Endometrial microvascular endothelial cells (primary cell): ENCODE measurements around the gene ENAM. TPM values are rescaled to one million over a fixed set of nuclear protein-coding genes. Genes with fewer than 3 reads are reported as not detected.
"Not testable (repeated sequence)": the region's sequence is repeated elsewhere in the genome, so short reads cannot be mapped to it uniquely, and the experiment has no call there.

Experiments
- in situ Hi-C: cut with HindIII; loops from 2 replicates; pipeline ENCODE4 v1.10.0; 2017; ENCODE audit warnings: low sequenced_read_pairs, low pct_unique_long_range_greater_than_20kb; ENCODE audit errors: inconsistent ontology term
- total RNA-seq: library from RNA; depleted of rRNA; stranded (reverse); fragments of >200 nt; gene quantifications from one replicate; pipeline ENCODE4 v1.2.3, GENCODE V29; 2015; ENCODE audit errors: inconsistent ontology term

ENAM gene
- total RNA-seq, 1 donor from 2014 or later: not detected

DNA sequence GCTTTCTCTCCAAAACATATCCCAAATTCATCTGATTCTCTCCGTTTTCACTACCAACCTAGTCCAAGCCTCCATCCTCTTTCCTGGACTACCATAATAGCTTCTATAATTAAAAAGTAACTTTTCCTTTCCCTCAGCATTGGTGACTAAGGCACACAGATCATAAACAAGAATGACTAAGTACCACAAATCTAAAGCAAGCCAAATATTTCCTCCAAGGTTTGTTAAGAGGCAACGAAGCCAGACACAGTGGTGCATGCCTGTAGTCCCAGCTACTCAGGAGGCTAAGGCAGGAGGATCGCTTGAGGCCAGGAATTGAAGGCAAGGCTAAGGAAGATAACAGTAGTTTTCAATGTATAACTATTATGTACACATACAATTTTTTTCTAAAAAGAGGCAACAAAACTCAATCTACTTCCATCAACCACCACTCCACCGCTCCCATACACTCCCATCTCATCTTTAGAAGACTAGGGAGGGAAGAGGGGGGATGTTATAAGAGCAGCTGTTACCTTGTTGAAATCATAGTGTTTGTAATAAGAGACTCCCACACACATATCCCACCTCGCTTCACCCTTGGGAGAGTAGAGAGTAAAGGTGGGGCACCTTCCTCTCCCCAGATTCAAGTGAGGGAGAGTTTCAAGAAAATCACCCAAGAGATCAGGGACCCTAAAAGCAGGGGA is 41.9 kb downstream of the ENAM start:
- in situ Hi-C loops: no loop called here

DNA sequence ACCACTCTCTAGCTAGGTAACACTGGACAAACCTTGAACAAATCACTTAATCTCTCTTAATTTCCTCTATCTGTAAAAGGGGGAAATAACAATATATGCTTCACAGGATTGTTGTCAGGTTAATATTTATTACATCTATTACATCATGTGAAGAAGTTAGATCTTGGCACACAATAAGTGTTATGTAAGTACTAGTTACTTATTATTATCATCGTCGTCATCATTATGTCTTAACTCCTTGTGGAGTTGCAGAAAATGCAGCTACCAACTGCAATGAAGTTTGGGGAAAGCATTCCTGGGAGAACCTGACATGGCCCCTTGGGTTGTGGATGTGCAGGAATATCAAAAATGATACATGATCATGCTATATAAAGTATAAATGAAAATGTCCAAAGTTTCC is 42.5 kb downstream of the ENAM start:
- in situ Hi-C loops: no loop called here

DNA sequence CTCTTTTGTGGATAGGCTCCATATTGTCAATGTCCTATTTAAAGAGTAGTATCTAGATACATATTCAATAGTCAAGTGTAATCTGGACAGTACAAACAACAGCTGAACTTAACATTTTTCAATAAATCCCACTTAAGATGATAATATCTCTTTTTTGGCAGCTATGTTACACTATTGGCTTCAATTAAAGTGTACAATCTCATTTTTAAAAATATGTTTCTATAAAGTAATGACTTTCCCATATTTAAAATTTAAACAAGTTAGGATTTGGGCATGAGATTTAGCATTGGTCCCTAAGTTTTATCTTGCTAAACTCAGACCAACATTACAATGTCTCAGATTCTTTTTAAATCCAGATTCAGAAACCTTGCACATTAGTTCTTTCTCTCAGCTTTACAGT is 45.6 kb downstream of the ENAM start:
- in situ Hi-C loops: no loop called here

DNA sequence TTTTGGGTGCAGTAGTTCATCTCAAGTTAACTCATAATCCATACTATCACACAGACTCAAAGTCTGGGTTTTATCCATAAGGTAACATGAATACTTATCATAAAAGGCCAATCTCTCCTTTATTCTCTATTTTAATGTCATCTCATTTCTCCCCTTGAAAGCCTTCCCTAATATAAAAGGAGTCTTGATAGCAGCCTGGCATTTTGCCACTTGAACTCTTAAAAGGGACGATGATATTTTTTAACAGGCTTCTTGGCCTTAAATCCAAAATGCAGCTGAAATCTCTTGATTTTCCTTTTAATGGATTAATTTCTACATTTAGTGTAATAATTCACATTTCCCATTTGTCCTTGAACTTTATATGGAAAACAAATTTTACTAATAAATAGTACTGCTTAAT is 46.2 kb downstream of the ENAM start:
- in situ Hi-C loops: no loop called here

DNA sequence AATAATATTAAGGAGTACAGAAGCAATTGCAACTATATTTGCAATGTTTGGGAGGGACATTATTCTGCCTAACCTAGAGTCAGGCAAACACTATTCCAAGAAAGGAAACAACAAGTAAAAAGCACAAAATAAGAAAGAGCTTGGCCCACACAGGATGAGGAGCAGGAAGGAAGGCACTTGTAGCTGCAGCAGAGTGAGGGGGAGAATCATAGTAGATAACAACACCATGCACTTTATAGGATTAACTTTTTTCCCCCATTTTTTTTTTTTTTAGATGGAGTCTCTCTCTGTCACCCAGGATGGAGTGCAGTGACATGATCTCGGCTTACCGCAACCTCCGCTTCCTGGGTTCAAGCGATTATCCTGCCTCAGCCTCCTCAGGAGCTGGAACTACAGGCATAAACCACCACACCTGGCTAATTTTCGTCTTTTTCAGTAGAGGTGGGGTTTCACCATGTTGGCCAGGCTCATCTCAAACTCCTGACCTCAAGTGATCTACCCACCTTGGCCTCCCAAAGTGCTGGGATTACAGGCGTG is 48.1 kb downstream of the ENAM start:
- in situ Hi-C loops: no loop called here

DNA sequence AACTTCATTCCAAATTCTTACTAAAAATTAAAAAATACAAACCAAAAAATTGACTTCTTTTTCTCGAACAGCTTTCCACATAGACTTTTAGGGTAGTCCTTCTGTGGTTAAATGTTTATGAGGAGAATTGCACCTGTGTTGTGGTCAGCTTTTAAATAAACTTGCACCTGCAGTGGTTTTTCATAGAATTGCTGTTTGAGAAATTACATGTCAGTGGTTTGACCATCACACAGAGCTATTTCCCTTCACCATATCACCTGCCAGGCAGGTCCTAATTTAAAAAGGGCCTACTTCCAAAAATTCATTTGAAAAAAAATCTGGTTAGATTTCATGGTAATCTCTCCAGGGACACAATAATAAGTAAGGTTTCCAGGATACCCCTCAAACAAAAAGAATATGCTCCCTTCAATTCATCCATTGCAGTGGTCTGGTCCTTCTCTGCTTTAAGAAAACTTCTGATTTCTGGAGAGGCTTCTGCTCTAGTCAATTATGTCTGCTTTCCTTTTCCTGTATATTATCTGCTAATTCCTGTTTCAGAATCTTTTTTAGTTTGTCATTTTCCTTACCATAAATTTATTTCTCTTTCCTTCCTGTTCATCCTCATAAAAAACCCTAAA is 49.9 kb downstream of the ENAM start:
- in situ Hi-C loops: no loop called here

DNA sequence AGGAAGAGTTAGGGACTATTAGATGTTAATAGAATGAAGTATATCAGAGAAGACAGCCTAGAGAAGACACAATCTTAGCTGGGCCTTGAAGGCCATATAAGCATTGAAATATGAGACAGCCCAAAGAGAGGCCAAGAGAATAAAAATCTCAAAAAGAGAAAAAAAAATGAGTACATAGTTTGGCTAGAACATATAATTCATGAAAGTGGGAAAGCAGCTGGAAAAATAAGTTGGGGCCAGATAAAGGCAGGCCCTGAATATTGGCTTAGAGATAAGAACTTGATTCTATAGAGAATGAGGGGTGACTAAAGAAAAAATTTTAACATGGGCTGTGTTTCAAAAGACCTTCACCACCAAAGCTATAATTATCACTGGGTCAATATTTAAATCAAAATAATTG is 52.4 kb downstream of the ENAM start:
- in situ Hi-C loops: no loop called here

DNA sequence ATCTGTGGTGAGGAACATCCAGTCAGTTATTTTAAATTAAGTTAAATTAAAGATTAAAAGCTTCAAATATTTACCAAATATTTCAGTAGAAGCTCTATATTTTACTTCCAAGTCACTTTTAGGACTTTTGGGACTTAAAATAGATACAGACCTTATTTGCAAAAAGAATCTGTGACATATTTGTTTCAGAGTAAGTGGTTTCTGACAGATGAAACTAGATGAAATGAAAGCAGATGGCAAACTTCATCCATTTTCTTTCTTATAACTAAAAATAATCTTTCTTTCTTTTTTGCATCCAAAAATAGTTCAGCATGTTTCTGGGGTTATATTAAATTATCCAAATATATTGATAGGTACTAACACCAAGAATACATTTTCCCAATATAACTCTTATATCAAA is 53.2 kb downstream of the ENAM start:
- in situ Hi-C loops: no loop called here

DNA sequence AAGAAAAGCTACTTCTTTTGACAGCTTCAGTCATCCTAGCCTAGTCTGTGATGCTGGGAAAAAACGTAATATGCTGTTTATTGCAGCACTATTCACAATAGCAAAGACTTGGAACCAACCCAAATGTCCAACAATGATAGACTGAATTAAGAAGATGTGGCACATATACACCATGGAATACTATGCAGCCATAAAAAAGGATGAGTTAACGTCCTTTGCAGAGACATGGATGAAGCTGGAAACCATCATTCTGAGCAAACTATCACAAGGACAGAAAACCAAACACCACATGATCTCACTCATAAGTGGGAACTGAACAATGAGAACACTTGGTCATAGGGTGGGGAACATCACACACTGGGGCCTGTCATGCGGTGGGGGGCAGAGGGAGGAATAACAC is 53.6 kb downstream of the ENAM start:
- in situ Hi-C loops: not testable (repeated sequence)

DNA sequence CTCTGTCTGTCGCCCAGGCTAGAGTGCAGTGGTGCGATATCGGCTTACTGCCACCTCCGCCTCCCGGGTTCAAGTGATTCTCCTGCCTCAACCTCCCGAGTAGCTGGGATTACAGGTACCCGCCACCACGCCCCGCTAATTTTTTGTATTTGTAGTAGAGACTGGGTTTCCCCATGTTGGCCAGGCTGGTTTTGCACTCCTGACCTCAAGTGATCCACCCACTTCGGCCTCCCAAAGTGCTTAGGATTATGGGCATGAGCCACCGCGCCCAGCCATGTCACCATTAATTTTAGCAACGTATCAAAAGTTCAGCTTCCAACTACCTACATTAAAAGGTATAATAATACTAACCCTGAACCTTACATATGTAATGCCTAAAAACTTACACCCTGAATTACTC is 58.8 kb downstream of the ENAM start:
- in situ Hi-C loops: no loop called here

DNA sequence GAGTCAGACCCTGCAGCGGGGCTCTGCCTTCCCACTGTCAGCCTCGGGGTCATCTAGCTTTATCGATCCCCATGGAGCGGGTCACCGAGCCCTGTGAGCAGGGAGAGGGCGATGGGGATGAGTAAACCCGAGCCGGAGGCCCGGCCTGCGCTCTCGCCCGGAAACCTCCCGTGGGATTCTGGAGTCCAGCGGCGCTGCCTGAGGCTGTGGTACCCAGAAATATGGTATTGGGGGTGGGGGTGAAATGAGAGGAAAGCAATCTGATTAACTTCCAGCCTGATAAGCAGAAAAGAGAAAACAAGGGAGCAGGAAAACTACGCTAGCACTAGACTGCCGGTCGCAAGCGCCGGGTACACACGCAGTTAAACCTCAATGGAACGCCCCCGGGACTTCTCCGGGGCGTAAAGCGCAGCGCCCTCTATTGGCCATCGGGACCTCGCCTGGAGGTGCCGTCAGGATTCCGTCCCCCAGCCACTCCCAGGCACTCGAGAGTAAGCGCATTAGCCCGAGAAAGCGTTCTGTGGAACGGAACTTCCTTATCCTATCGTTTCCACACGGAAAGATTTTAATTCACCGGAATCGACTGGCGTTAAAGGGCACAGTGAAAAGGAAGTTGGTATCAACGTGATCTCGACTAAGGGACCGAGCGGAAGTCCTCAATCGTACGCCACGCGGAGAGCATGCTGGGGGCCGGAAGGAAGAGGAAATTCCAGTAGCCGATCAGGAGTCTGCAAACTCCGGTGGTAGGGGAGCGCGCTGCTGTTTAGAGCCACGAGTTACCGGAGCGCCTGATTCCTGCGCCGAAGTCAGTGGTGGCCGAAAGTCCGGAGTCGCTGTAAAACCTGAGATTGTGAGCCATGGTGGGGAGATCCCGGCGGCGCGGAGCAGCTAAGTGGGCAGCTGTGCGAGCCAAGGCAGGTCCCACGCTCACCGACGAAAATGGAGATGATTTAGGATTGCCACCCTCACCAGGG is 59.6 kb downstream of the ENAM start, which contains the start of gene UTP3:
Gene UTP3, plus strand, starts transcription at position 712 of the 974 bp plus-strand sequence. Its CDS starts 146 bp downstream, at position 858.
- in situ Hi-C loops: no loop called here

DNA sequence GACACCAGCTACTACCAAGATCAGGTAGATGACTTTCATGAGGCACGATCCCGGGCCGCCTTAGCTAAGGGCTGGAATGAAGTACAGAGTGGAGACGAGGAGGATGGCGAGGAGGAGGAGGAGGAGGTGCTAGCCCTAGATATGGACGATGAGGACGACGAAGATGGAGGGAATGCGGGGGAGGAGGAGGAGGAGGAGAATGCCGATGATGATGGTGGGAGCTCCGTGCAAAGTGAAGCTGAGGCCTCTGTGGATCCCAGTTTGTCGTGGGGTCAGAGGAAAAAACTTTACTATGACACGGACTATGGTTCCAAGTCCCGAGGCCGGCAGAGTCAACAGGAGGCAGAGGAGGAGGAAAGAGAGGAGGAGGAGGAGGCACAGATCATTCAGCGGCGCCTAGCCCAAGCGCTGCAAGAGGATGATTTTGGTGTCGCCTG is 60.3 kb downstream of the ENAM start:
- in situ Hi-C loops: no loop called here

DNA sequence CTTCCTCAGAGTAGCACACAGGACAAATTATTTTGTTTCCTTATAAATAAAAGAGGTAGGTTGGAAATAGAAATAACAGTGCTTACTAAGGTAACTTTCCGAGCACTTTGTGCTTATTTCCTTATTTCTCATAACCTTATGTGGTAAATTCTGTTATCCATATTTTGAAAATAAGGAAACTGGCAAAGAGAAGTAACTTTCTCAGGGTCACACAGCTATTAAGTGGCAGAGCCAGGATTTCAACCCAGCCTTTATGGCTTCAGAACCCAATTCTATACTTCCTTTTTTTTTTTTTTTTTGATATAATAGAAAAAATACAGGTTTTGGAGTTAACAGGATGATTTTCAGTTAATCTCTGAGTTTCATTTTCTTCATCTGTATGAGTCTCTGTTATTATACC is 63.1 kb downstream of the ENAM start:
- in situ Hi-C loops: no loop called here

DNA sequence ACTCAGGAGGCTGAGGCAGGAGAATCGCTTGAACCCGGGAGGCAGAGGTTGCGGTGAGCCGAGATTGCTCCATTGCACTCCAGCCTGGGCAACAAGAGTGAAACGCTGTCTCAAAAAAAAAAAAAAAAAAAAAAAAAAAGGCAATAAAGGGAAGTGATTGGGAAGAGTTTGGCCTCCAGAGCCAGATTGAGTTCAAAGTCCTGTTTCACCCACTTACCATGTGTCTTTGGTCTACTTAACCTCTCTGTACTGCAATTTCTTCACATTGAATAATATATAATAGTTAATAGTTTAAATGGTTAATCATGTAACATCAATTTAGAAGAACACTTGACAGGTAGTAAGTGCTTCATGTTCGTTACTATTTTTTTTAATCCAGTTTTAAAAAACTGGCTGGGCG is 66.1 kb downstream of the ENAM start:
- in situ Hi-C loops: not testable (repeated sequence)

Other genes starting within 250 kb of the ENAM start
- gene SMR3B, start 245.6 kb upstream of the ENAM start, total RNA-seq: not detected
- gene OPRPN, start 230.8 kb upstream of the ENAM start, total RNA-seq: not detected
- gene MUC7, start 156.5 kb upstream of the ENAM start, total RNA-seq: not detected
- gene AMTN, start 110.2 kb upstream of the ENAM start, total RNA-seq: not detected
- gene AMBN, start 36.5 kb upstream of the ENAM start, total RNA-seq: not detected
- gene JCHAIN, start 37.8 kb downstream of the ENAM start, total RNA-seq: not detected
- gene UTP3, start 59.8 kb downstream of the ENAM start, total RNA-seq: 23.7 TPM
- 9.7 TPM for gene RUFY3, start 93.2 kb downstream of the ENAM start, total RNA-seq
- gene GRSF1, start 211.1 kb downstream of the ENAM start, total RNA-seq: 67.6 TPM